CD14-positive monocyte (primary cell): ENCODE measurements around the gene DERL3. TPM values are rescaled to one million over a fixed set of nuclear protein-coding genes. Genes with fewer than 3 reads are reported as not detected.

Source experiments
- DNase-seq, 3 donors: peaks; one replicate each; pipeline ENCODE4 v3.0.0-alpha.2; 2011 to 2022
- H2AFZ ChIP-seq: 2 replicates; pipeline ENCODE4 v1.6.0; 2012; ENCODE audit warnings: mild to moderate bottlenecking, low read depth, low read length, inconsistent platforms; ENCODE audit not compliant: insufficient read depth, poor library complexity, severe bottlenecking
- H3K27ac ChIP-seq, 2 donors: 1 replicate in 1 of 2; 2 replicates in 1 of 2; pipeline ENCODE4 v1.5.1; 2012 to 2013; ENCODE audit warnings: low read length in 2 of 2, control low read depth in 1 of 2, inconsistent platforms in 1 of 2, low read depth in 1 of 2, mild to moderate bottlenecking in 1 of 2
- H3K27me3 ChIP-seq, 2 donors: one replicate each; pipeline versions ENCODE4 v1.6.0 to v1.6.1; 2011 to 2013; ENCODE audit warnings: low read length in 2 of 2; ENCODE audit not compliant: control insufficient read depth in 2 of 2, insufficient read depth in 2 of 2
- H3K36me3 ChIP-seq, 2 donors: replicated peaks in 1 of 2; 1 replicate in 1 of 2; 2 replicates in 1 of 2; pipeline versions ENCODE4 v1.5.1 to v1.6.1; 2012 to 2013; ENCODE audit warnings: low read length in 2 of 2, control low read depth in 1 of 2, inconsistent platforms in 1 of 2, mild to moderate bottlenecking in 1 of 2; ENCODE audit not compliant: insufficient read depth in 2 of 2, control insufficient read depth in 1 of 2
- H3K4me1 ChIP-seq, 2 donors: 1 replicate in 1 of 2; 2 replicates in 1 of 2; pipeline versions ENCODE4 v1.5.1 to v1.6.1; 2012 to 2013; ENCODE audit warnings: low read length in 2 of 2, control low read depth in 1 of 2, inconsistent platforms in 1 of 2, mild to moderate bottlenecking in 1 of 2, moderate library complexity in 1 of 2; ENCODE audit not compliant: insufficient read depth in 2 of 2, control insufficient read depth in 1 of 2
- H3K4me2 ChIP-seq: replicated peaks from 2 replicates; pipeline ENCODE3; 2012; ENCODE audit warnings: low read length, moderate library complexity, mild to moderate bottlenecking; ENCODE audit not compliant: poor library complexity, severe bottlenecking; ENCODE audit errors: extremely low read depth
- H3K4me3 ChIP-seq, 3 experiments: fragments of 200-600 bp in 1 of 3; sonication (generic) in 1 of 3; replicated peaks in 1 of 3; 1 replicate in 2 of 3; 2 replicates in 1 of 3; pipeline ENCODE4 v1.5.1; 2011 to 2013; ENCODE audit warnings: low read length in 3 of 3, mild to moderate bottlenecking in 3 of 3, control low read depth in 2 of 3, low read depth in 2 of 3, inconsistent platforms in 1 of 3, moderate library complexity in 1 of 3
- H3K79me2 ChIP-seq: 2 replicates; pipeline ENCODE4 v1.6.0; 2012; ENCODE audit warnings: mild to moderate bottlenecking, control low read depth, inconsistent platforms, low read length, moderate library complexity; ENCODE audit not compliant: insufficient read depth
- H3K9ac ChIP-seq: 2 replicates; pipeline ENCODE4 v1.6.0; 2017; ENCODE audit warnings: low read length, mild to moderate bottlenecking; ENCODE audit not compliant: insufficient read depth, poor library complexity, severe bottlenecking
- H3K9me3 ChIP-seq, 2 donors: replicated peaks in 1 of 2; 1 replicate in 1 of 2; 2 replicates in 1 of 2; pipeline versions ENCODE4 v1.5.1 to v1.6.1; 2012 to 2013; ENCODE audit warnings: low read length in 2 of 2, control low read depth in 1 of 2; ENCODE audit not compliant: control insufficient read depth in 1 of 2, insufficient read depth in 1 of 2
- H4K20me1 ChIP-seq: 2 replicates; pipeline ENCODE4 v1.6.0; 2012; ENCODE audit warnings: mild to moderate bottlenecking, low read length, control low read depth, moderate library complexity; ENCODE audit not compliant: insufficient read depth
- H3K27ac Mint-ChIP-seq, 7 donors: one replicate each; pipeline ENCODE4 v1.8.0; 2020; ENCODE audit warnings: mild to moderate bottlenecking in 7 of 7, mixed read lengths in 7 of 7, moderate library complexity in 6 of 7, inconsistent platforms in 2 of 7
- H3K27me3 Mint-ChIP-seq, 3 donors: one replicate each; pipeline ENCODE4 v1.8.0; 2021 to 2022; ENCODE audit warnings: low read depth in 3 of 3, mild to moderate bottlenecking in 3 of 3, mixed read lengths in 3 of 3, moderate library complexity in 3 of 3, inconsistent platforms in 1 of 3
- H3K36me3 Mint-ChIP-seq, 2 donors: one replicate each; pipeline ENCODE4 v1.8.0; 2020; ENCODE audit warnings: mixed read lengths in 2 of 2, inconsistent platforms in 1 of 2, mild to moderate bottlenecking in 1 of 2
- H3K4me1 Mint-ChIP-seq: one replicate; pipeline ENCODE4 v1.8.0; 2020; ENCODE audit warnings: mild to moderate bottlenecking, mixed read lengths
- H3K4me3 Mint-ChIP-seq, 2 donors: one replicate each; pipeline ENCODE4 v1.8.0; 2020; ENCODE audit warnings: mild to moderate bottlenecking in 2 of 2, mixed read lengths in 2 of 2, moderate library complexity in 1 of 2
- H3K9me3 Mint-ChIP-seq, 7 donors: one replicate each; pipeline ENCODE4 v1.8.0; 2020 to 2022; ENCODE audit warnings: mixed read lengths in 7 of 7, mild to moderate bottlenecking in 6 of 7, moderate library complexity in 6 of 7, inconsistent platforms in 2 of 7
- CTCF ChIP-seq: fragments of 200-600 bp; IDR thresholded peaks from one replicate; pipeline ENCODE4 v1.8.0; 2022; ENCODE audit warnings: antibody characterized with exemption, mild to moderate bottlenecking
- WGBS: methylation state at CpG from one replicate; pipeline ENCODE4 v1.1.5; 2013; ENCODE audit warnings: missing lambda C conversion rate; ENCODE audit not compliant: insufficient coverage; 5-methylcytosine and 5-hydroxymethylcytosine counted together
- intact Hi-C, 2 donors: fragments of 100-400 bp; cut with micrococcal nuclease; formaldehyde crosslinking; loops; one replicate each; pipeline versions ENCODE4 v1.15.0 to v1.15.1; 2023
- polyA plus RNA-seq, 3 donors: library from polyadenylated mRNA; depleted of rRNA in 1 of 3; unstranded in 2 of 3; stranded (reverse) in 1 of 3; fragments of 300-500 nt in 2 of 3; fragments of >200 nt in 1 of 3; fragmentation: Illumina TruSeq in 2 of 3; gene quantifications; 1 replicate in 2 of 3; 2 replicates in 1 of 3; pipeline ENCODE4 v1.2.3, GENCODE V29; 2012 to 2021
- small RNA-seq: library from RNA; depleted of rRNA; stranded (forward); fragments of <200 nt; gene quantifications from one replicate; pipeline ENCODE3, GENCODE V24; 2012; ENCODE audit warnings: low read depth; ENCODE audit not compliant: insufficient read length

Gene DERL3
- polyA plus RNA-seq, 3 donors, result 0.23 to 0.64 (median 0.28) TPM

- H3K4me1 Mint-ChIP-seq, result peaks cover 15% of the 10 kb centered on the region
- Histone ChIP-seq H3K9me3 (no peaks in the 10 kb centered on the region), H4K20me1 (peaks cover 36% of the 10 kb centered on the region), H3K4me3 (peak overlapping the region in 2 of 3 experiments; percentile 24 to 80), H3K4me2 (peak overlapping the region; percentile 80), H3K27me3 (no peaks in the 10 kb centered on the region), H3K9ac (peak overlapping the region; percentile 99), H3K27ac (peak overlapping the region; percentile 89 to 93), H2AFZ (peak overlapping the region; percentile 85), H3K79me2 (peaks cover 41% of the 10 kb centered on the region), H3K36me3 (peaks cover 0 to 16% of the 10 kb centered on the region in 2 donors), H3K4me1 (peaks cover 14 to 19% of the 10 kb centered on the region in 2 donors)
- H3K9me3 Mint-ChIP-seq, result no peaks in the 10 kb centered on the region
- H3K27me3 Mint-ChIP-seq, result peaks cover 0 to 4% (median 1%) of the 10 kb centered on the region in 3 donors
- H3K4me3 Mint-ChIP-seq, result peak overlapping the region in 1 of 2 donors; percentile 91
- DNase-seq, result no peak
- peak overlapping the region; percentile 42 to 94 (median 87) for H3K27ac Mint-ChIP-seq
- 100% methylated on average over 1 of the region's 9 CpGs for WGBS
- peaks cover 0 to 11% of the 10 kb centered on the region in 2 donors for H3K36me3 Mint-ChIP-seq
- intact Hi-C loops, result loop anchor here (2.0 to 5.0 kb wide), 3 partner anchors 53 to 226 kb away; partner anchors contain the start of genes DERL3 (in 2 of the 2) and CABIN1 (in 1 of the 2)
- no peak for TF ChIP-seq CTCF
These were observed 52.5 kb downstream of the DERL3 start for GRCh38 chr22:23786261-23786710.

Small RNA genes lying within 50 kb of the gene (small RNA-seq; reads per million reads assigned to genes)
- not detected for gene RN7SL268P

Other genes starting within 250 kb of the DERL3 start
- gene DRICH1, start 206.7 kb downstream of the DERL3 start, polyA plus RNA-seq, result 1 to 10 TPM in 1 of 3 donors, not detected in 2; 1.7 TPM
- 1 to 10 TPM; 2.3 to 2.4 (median 2.3) TPM for gene RGL4, start 148.0 kb downstream of the DERL3 start, polyA plus RNA-seq
- gene ZNF70, start 87.9 kb downstream of the DERL3 start, polyA plus RNA-seq, result under 1 TPM; 0.04 to 0.85 (median 0.09) TPM
- 1 to 10 TPM in 2 of 3 donors, under 1 TPM in 1; 0.88 to 1.0 (median 1.0) TPM for gene VPREB3, start 84.6 kb downstream of the DERL3 start, polyA plus RNA-seq
- gene C22orf15, start 76.0 kb downstream of the DERL3 start, polyA plus RNA-seq, result under 1 TPM in 1 of 3 donors, not detected in 2; 0.29 TPM
- gene CHCHD10, start 71.0 kb downstream of the DERL3 start, polyA plus RNA-seq, result 10 to 100 TPM; 15.3 to 46.7 (median 26.8) TPM
- not detected for gene MMP11, start 66.2 kb downstream of the DERL3 start, polyA plus RNA-seq
- gene SMARCB1, start 52.0 kb downstream of the DERL3 start, polyA plus RNA-seq, result 10 to 100 TPM; 30.3 to 71.8 (median 31.5) TPM
- 1 to 10 TPM; 1.3 to 3.3 (median 2.5) TPM for gene SLC2A11, start 18.9 kb upstream of the DERL3 start, polyA plus RNA-seq
- 100 to 1,000 TPM in 2 of 3 donors, 10 to 100 TPM in 1; 66.4 to 390 (median 338) TPM for gene MIF, start 55.4 kb upstream of the DERL3 start, polyA plus RNA-seq
- under 1 TPM in 2 of 3 donors, not detected in 1; 0.25 to 0.72 TPM for gene GSTT2B, start 122.2 kb upstream of the DERL3 start, polyA plus RNA-seq
- under 1 TPM in 2 of 3 donors, not detected in 1; 0.25 to 0.41 TPM for gene DDTL, start 127.9 kb upstream of the DERL3 start, polyA plus RNA-seq
- gene DDT, start 135.4 kb upstream of the DERL3 start, polyA plus RNA-seq, result 100 to 1,000 TPM; 115 to 192 (median 138) TPM
- under 1 TPM in 1 of 3 donors, not detected in 2; 0.15 TPM for gene GSTT2, start 141.1 kb upstream of the DERL3 start, polyA plus RNA-seq
- not detected for gene GSTT4, start 166.4 kb upstream of the DERL3 start, polyA plus RNA-seq
- 10 to 100 TPM in 1 of 3 donors, 1 to 10 TPM in 2; 2.0 to 30.5 (median 3.1) TPM for gene CABIN1, start 172.3 kb upstream of the DERL3 start, polyA plus RNA-seq